HCT116 (cell line): ENCODE data around the gene RTTN. TPM values are rescaled to one million over a fixed set of nuclear protein-coding genes. Genes with fewer than 3 reads are reported as not detected.

ENCODE experiments used
- ATAC-seq: fragments of 200-7000 bp; cut with Tn5 transposase; 2 replicates; pipeline ENCODE4 v1.9.1; 2020; ENCODE audit warnings: mild to moderate bottlenecking, moderate library complexity
- BruUV-seq: library from RNA; stranded (reverse); fragments of 400-500 nt; replicated peaks from 2 replicates; lab custom pipeline; 2021; lab: Mats Ljungman, UMichigan
- CTCF ChIA-PET: fragments of 300-600 bp; sonication (Branson Sonifier 250); formaldehyde crosslinking; loops from one replicate; lab custom pipeline; 2021; ENCODE audit warnings: antibody characterized with exemption; lab: Charles Lee
- POLR2A ChIA-PET: fragments of 300-600, 350-600 bp; sonication (Branson Sonifier 250); formaldehyde crosslinking; loops from one replicate; lab custom pipeline; 2021; ENCODE audit warnings: antibody characterized with exemption; lab: Charles Lee
- RAD21 ChIA-PET, 2 experiments: fragments of 300-600 bp; sonication (Branson Sonifier 250); formaldehyde crosslinking; loops; one replicate each; lab custom pipeline; 2023; ENCODE audit warnings: low total read pairs in 2 of 2; ENCODE audit not compliant: uncharacterized antibody in 2 of 2, unreplicated experiment in 2 of 2, low non-redundant PET in 1 of 2; lab: Charles Lee
- DNase-seq: peaks from one replicate; pipeline ENCODE4 v3.0.0-alpha.2; 2010; ENCODE audit warnings: low read depth, low spot score
- H2AFZ ChIP-seq: fragments of 200-600 bp; shearing (Covaris generic), sonication (generic); 2 replicates; pipeline ENCODE4 v1.6.1; 2017; ENCODE audit warnings: low read depth, mixed run types, mixed read lengths, antibody characterized with exemption, low read length; ENCODE audit not compliant: poor library complexity, severe bottlenecking
- H3K27ac ChIP-seq: 2 replicates; pipeline ENCODE4 v1.5.1; 2012; ENCODE audit warnings: low read depth, low read length
- H3K27me3 ChIP-seq: fragments of 200-600 bp; sonication (generic); 2 replicates; pipeline ENCODE4 v1.6.1; 2016; ENCODE audit warnings: mixed run types, low read length, mixed read lengths; ENCODE audit not compliant: insufficient read depth
- H3K36me3 ChIP-seq, 2 experiments: fragments of 200-500 bp in 1 of 2; fragments of 200-600 bp in 1 of 2; sonication (Bioruptor generic) in 1 of 2; sonication (generic) in 1 of 2; 2 replicates each; pipeline versions ENCODE4 v1.5.1 to v1.6.1; 2014 to 2016; ENCODE audit warnings: low read length in 2 of 2, inconsistent platforms in 1 of 2, mixed read lengths in 1 of 2, mixed run types in 1 of 2; ENCODE audit not compliant: insufficient read depth in 2 of 2, control insufficient read depth in 1 of 2
- H3K4me1 ChIP-seq, 2 experiments: fragments of 200-600 bp in 1 of 2; sonication (generic) in 1 of 2; 2 replicates each; pipeline versions ENCODE4 v1.5.1 to v1.6.1; 2012 to 2017; ENCODE audit warnings: low read length in 2 of 2, inconsistent platforms in 1 of 2, mild to moderate bottlenecking in 1 of 2, mixed read lengths in 1 of 2, mixed run types in 1 of 2, moderate library complexity in 1 of 2; ENCODE audit not compliant: insufficient read depth in 2 of 2, control insufficient read depth in 1 of 2
- H3K4me2 ChIP-seq: fragments of 200-600 bp; sonication (generic); 2 replicates; pipeline ENCODE4 v1.6.1; 2017; ENCODE audit warnings: mixed run types, low read length, mixed read lengths
- H3K4me3 ChIP-seq, 2 experiments: fragments of 200-600 bp in 1 of 2; sonication (generic) in 1 of 2; replicated peaks in 1 of 2; 2 replicates each; pipeline ENCODE4 v1.5.1; 2011 to 2016; ENCODE audit warnings: low read length in 2 of 2, control low read depth in 1 of 2, low read depth in 1 of 2, mild to moderate bottlenecking in 1 of 2, mixed read lengths in 1 of 2, mixed run types in 1 of 2
- H3K79me2 ChIP-seq: fragments of 200-600 bp; sonication (generic); 2 replicates; pipeline ENCODE4 v1.6.1; 2017; ENCODE audit warnings: mild to moderate bottlenecking, mixed run types, low read length, moderate library complexity, mixed read lengths; ENCODE audit not compliant: insufficient read depth
- H3K9ac ChIP-seq: fragments of 200-600 bp; sonication (generic); 2 replicates; pipeline ENCODE4 v1.6.1; 2016; ENCODE audit warnings: low read length, mixed read lengths
- H3K9me2 ChIP-seq: fragments of 200-600 bp; sonication (generic), shearing (Covaris generic); 2 replicates; pipeline ENCODE4 v1.6.1; 2017; ENCODE audit warnings: mixed run types, mild to moderate bottlenecking, moderate library complexity; ENCODE audit not compliant: insufficient read depth
- H3K9me3 ChIP-seq, 2 experiments: fragments of 200-500 bp in 1 of 2; fragments of 200-600 bp in 1 of 2; sonication (Bioruptor generic) in 1 of 2; sonication (generic) in 1 of 2; 2 replicates each; pipeline ENCODE4 v1.6.1; 2014 to 2017; ENCODE audit warnings: low read length in 2 of 2, mixed read lengths in 2 of 2, inconsistent platforms in 1 of 2, low read depth in 1 of 2, mild to moderate bottlenecking in 1 of 2, mixed run types in 1 of 2, moderate library complexity in 1 of 2; ENCODE audit not compliant: control insufficient read depth in 1 of 2, insufficient read depth in 1 of 2
- H4K20me1 ChIP-seq: fragments of 200-600 bp; sonication (generic), shearing (Covaris generic); 2 replicates; pipeline ENCODE4 v1.6.1; 2017; ENCODE audit warnings: mixed run types, mild to moderate bottlenecking, moderate library complexity; ENCODE audit not compliant: insufficient read depth
- CEBPB ChIP-seq: IDR thresholded peaks from 2 replicates; pipeline ENCODE4 v1.6.1; 2012; ENCODE audit warnings: low read depth
- CTCF ChIP-seq, 3 experiments: fragments of 200-600 bp in 1 of 3; sonication (generic) in 1 of 3; IDR thresholded peaks in 2 of 3; conservative IDR thresholded peaks in 1 of 3; 2 replicates each; pipeline ENCODE4 v1.5.1; 2012 to 2017; ENCODE audit warnings: low read depth in 2 of 3, low read length in 2 of 3, antibody characterized with exemption in 1 of 3, borderline replicate concordance in 1 of 3, control low read depth in 1 of 3, mild to moderate bottlenecking in 1 of 3, mixed read lengths in 1 of 3, mixed run types in 1 of 3, moderate library complexity in 1 of 3; ENCODE audit not compliant: insufficient read depth in 1 of 3
- ELF1 ChIP-seq: IDR thresholded peaks from 2 replicates; pipeline ENCODE4 v1.6.1; 2012; ENCODE audit warnings: low read depth, borderline replicate concordance
- EZH2 ChIP-seq: fragments of 200-600 bp; sonication (generic); IDR thresholded peaks from 2 replicates; pipeline ENCODE4 v1.6.1; 2017; ENCODE audit warnings: antibody characterized with exemption, mixed run types
- FOSL1 ChIP-seq: IDR thresholded peaks from 2 replicates; pipeline ENCODE4 v1.6.1; 2012; ENCODE audit warnings: low read depth
- SIN3A ChIP-seq: IDR thresholded peaks from 2 replicates; pipeline ENCODE4 v1.6.1; 2012; ENCODE audit warnings: low read depth
- TCF7L2 ChIP-seq: IDR thresholded peaks from 2 replicates; pipeline ENCODE4 v1.7.0; 2011; ENCODE audit warnings: borderline replicate concordance, inconsistent platforms; ENCODE audit not compliant: insufficient read depth, insufficient read length; ENCODE audit errors: extremely low read depth
- ZNF274 ChIP-seq: fragments of 200-500 bp; sonication (Bioruptor generic); IDR thresholded peaks from 2 replicates; pipeline ENCODE4 v1.6.1; 2014; ENCODE audit warnings: mild to moderate bottlenecking, low read depth, low read length, inconsistent platforms
- intact Hi-C: fragments of 100-400 bp; cut with micrococcal nuclease; formaldehyde crosslinking; loops from 2 replicates; pipeline ENCODE4 v1.10.0; 2022
- total RNA-seq: library from RNA; stranded (reverse); gene quantifications from one replicate; pipeline ENCODE4 v1.2.1, GENCODE V29; 2021; ENCODE audit not compliant: unreplicated experiment
- TF ChIP-seq, protein P1 (sequence below): IDR thresholded peaks from 2 replicates; pipeline ENCODE4 v1.6.1; 2012
- TF ChIP-seq, protein P2 (sequence below): IDR thresholded peaks from 2 replicates; pipeline ENCODE4 v1.6.1; 2011; ENCODE audit warnings: mild to moderate bottlenecking, low read length, moderate library complexity; ENCODE audit not compliant: insufficient replicate concordance; ENCODE audit errors: extremely low read depth

The RTTN gene
- total RNA-seq, 1 experiment from 2014 or later: 41.2 TPM

DNA sequence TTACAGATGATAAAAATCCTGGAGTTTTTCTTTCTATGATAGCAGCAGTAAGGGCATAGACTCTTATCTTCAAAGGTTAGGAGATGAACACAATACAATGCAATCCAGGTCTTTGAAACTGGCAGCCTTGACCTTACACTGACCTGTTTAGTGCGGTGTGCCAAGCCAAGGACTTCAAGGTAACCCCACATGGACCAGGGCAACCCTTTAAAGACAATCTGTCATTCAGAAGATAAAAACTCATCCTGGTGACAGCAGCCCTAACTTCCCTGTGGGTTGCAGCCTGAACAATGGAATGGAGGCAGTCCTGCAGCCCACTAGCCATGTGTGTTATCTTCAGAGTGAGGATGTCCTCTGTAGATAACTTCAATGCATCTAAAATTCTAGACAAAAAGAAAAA lies 78.1 kb downstream of the RTTN start:
- Histone ChIP-seq H3K4me1 (no peaks in the 10 kb centered on the region), H3K79me2 (no peaks in the 10 kb centered on the region), H3K36me3 (peaks cover 5 to 8% of the 10 kb centered on the region in 2 experiments; a peak in 3 of 4 replicates), H4K20me1 (no peaks in the 10 kb centered on the region), H3K9ac (no peak overlapping the region), H3K4me2 (no peak overlapping the region), H2AFZ (no peak overlapping the region), H3K4me3 (no peak overlapping the region), H3K27me3 (no peaks in the 10 kb centered on the region), H3K9me3 (no peaks in the 10 kb centered on the region), H3K27ac (no peak overlapping the region), H3K9me2 (no peaks in the 10 kb centered on the region)
- intact Hi-C loops: no loop called here
- no TSS peak for BruUV-seq
- ChIA-PET CTCF (no interaction called here), POLR2A (no interaction called here), RAD21 (no interaction called here)
- TF ChIP-seq ZNF274 (no peak), TCF7L2 (peak; percentile 27), SIN3A (no peak)
- no peak for ATAC-seq
- no peak for DNase-seq

DNA sequence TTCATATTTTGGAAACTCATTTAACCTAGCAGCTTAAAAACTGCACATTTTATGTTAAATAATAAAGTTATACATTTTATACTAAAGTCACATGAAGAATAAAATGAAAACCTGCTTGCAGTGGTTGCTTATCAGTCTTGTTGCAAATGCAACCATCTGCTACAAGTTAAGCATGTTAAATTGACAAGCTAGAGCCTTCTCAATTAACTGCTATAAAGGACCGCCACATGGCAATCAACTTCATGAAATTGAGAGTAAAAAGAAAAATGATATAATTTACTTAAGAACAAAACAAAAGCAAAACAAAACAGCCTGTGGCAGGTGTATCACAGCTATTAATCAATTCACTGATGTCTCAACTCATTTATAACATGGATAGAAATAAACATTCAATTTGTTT lies 78.7 kb downstream of the RTTN start:
- H3K4me1 ChIP-seq: no peaks in the 10 kb centered on the region
- ATAC-seq (no peak), DNase-seq (no peak)
- ChIA-PET CTCF (no interaction called here), RAD21 (no interaction called here), POLR2A (no interaction called here)
- no peak overlapping the region for H3K4me2 ChIP-seq
- BruUV-seq: no TSS peak
- H3K27ac ChIP-seq: no peak overlapping the region
- H3K9ac ChIP-seq: no peak overlapping the region
- TF ChIP-seq CEBPB (no peak), EZH2 (no peak), FOSL1 (no peak), CTCF (IDR thresholded peaks at IDR 0.05 in 2 of 3, conservative IDR thresholded peaks at IDR 0.05 in 1 of 3; ENCODE audit: borderline replicate concordance in 1 of 3, insufficient read depth in 1 of 3, low read depth in 2 of 3, low read length in 2 of 3) (no peak), ELF1 (no peak)
- TF ChIP-seq, protein P1, sequence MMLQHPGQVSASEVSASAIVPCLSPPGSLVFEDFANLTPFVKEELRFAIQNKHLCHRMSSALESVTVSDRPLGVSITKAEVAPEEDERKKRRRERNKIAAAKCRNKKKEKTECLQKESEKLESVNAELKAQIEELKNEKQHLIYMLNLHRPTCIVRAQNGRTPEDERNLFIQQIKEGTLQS: no peak
- TF ChIP-seq, protein P2, sequence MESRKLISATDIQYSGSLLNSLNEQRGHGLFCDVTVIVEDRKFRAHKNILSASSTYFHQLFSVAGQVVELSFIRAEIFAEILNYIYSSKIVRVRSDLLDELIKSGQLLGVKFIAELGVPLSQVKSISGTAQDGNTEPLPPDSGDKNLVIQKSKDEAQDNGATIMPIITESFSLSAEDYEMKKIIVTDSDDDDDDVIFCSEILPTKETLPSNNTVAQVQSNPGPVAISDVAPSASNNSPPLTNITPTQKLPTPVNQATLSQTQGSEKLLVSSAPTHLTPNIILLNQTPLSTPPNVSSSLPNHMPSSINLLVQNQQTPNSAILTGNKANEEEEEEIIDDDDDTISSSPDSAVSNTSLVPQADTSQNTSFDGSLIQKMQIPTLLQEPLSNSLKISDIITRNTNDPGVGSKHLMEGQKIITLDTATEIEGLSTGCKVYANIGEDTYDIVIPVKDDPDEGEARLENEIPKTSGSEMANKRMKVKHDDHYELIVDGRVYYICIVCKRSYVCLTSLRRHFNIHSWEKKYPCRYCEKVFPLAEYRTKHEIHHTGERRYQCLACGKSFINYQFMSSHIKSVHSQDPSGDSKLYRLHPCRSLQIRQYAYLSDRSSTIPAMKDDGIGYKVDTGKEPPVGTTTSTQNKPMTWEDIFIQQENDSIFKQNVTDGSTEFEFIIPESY: no peak
- H4K20me1 ChIP-seq: no peaks in the 10 kb centered on the region
- H3K9me3 ChIP-seq: no peaks in the 10 kb centered on the region
- H3K4me3 ChIP-seq: no peak overlapping the region
- H3K79me2 ChIP-seq: no peaks in the 10 kb centered on the region
- H3K36me3 ChIP-seq: peaks cover 5 to 8% of the 10 kb centered on the region in 2 experiments; a peak in 3 of 4 replicates
- intact Hi-C loops: no loop called here
- H2AFZ ChIP-seq: no peak overlapping the region
- H3K27me3 ChIP-seq: no peaks in the 10 kb centered on the region
- H3K9me2 ChIP-seq: no peaks in the 10 kb centered on the region
